ENCODE measurements around the gene TBX4. TPM values are rescaled to one million over a fixed set of nuclear protein-coding genes. Genes with fewer than 3 reads are reported as not detected.

The TBX4 gene
- total RNA-seq, 2 donors from 2014 or later, result not detected

- no peak overlapping the region for H3K27ac ChIP-seq
- H3K4me3 ChIP-seq, result no peak overlapping the region
- DNase-seq (ENCODE audit: low spot score), result no peak
- no peaks in the 10 kb centered on the region for H3K9me3 ChIP-seq
- no peaks in the 10 kb centered on the region for H3K36me3 ChIP-seq
- no peaks in the 10 kb centered on the region for H3K4me1 ChIP-seq
- TF ChIP-seq, protein P1, sequence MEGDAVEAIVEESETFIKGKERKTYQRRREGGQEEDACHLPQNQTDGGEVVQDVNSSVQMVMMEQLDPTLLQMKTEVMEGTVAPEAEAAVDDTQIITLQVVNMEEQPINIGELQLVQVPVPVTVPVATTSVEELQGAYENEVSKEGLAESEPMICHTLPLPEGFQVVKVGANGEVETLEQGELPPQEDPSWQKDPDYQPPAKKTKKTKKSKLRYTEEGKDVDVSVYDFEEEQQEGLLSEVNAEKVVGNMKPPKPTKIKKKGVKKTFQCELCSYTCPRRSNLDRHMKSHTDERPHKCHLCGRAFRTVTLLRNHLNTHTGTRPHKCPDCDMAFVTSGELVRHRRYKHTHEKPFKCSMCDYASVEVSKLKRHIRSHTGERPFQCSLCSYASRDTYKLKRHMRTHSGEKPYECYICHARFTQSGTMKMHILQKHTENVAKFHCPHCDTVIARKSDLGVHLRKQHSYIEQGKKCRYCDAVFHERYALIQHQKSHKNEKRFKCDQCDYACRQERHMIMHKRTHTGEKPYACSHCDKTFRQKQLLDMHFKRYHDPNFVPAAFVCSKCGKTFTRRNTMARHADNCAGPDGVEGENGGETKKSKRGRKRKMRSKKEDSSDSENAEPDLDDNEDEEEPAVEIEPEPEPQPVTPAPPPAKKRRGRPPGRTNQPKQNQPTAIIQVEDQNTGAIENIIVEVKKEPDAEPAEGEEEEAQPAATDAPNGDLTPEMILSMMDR (IDR thresholded peaks at IDR 0.05), result no peak
- H3K27me3 ChIP-seq, result no peaks in the 10 kb centered on the region
These were observed 46.1 kb downstream of the TBX4 start for GRCh38 chr17:61498042-61498994.

DNA sequence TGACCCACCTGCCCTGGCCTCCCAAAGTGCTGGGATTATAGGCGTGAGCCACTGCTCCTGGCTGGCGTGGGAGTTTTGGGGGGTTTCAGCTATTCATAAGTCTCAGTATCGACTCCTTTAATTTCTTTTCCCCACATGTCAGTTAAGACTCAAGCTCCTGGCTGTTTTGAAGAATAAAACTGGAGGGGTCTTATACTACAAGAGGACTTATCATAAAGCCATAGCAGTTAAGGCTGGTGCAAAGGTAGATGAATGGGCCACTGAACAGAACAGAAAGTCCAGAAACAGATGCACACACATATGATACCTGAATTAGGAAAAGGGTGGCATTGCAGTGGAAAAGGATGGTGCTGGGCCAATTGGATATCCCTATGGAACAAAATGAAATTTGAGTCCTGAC lies 47.4 kb downstream of the TBX4 start:
- Histone ChIP-seq H3K27ac (no peak overlapping the region), H3K4me1 (no peaks in the 10 kb centered on the region), H3K4me3 (no peak overlapping the region), H3K27me3 (no peaks in the 10 kb centered on the region), H3K36me3 (no peaks in the 10 kb centered on the region), H3K9me3 (no peaks in the 10 kb centered on the region)
- TF ChIP-seq, protein P1 (IDR thresholded peaks at IDR 0.05), result no peak
- no peak for DNase-seq (ENCODE audit: low spot score)

DNA sequence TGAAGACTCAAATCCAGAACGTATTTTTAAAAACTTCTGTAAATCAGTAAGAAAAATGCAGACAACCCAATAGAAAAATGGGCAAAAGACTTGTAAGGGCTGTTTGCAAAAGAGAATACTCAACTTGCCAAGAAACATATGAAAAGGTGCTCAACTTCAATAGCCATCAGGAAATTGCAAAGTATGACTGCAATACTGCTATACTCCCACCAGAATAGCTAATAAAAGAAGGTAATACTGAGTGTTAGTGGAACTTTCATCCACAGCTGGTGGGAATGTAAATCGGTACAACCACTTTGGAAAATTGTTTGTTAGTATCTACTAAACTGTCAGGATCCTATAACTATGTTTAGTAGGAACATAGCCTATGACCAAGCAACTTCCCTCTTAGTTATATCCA lies 48.1 kb downstream of the TBX4 start:
- Histone ChIP-seq H3K4me3 (no peak overlapping the region), H3K27ac (no peak overlapping the region), H3K36me3 (no peaks in the 10 kb centered on the region), H3K9me3 (no peaks in the 10 kb centered on the region), H3K4me1 (no peaks in the 10 kb centered on the region), H3K27me3 (no peaks in the 10 kb centered on the region)
- TF ChIP-seq, protein P1 (IDR thresholded peaks at IDR 0.05), result no peak
- no peak for DNase-seq (ENCODE audit: low spot score)

- Histone ChIP-seq H3K4me3 (no peak overlapping the region), H3K27ac (no peak overlapping the region), H3K9me3 (no peaks in the 10 kb centered on the region), H3K27me3 (no peaks in the 10 kb centered on the region), H3K4me1 (no peaks in the 10 kb centered on the region), H3K36me3 (no peaks in the 10 kb centered on the region)
- DNase-seq (ENCODE audit: low spot score), result no peak
- TF ChIP-seq, protein P1 (IDR thresholded peaks at IDR 0.05), result no peak
These were observed 50.1 kb downstream of the TBX4 start for GRCh38 chr17:61502292-61502691.

GRCh38 chr17:61503961-61504360 lies 51.7 kb downstream of the TBX4 start:
- TF ChIP-seq, protein P1 (IDR thresholded peaks at IDR 0.05), result no peak
- H3K27me3 ChIP-seq, result no peaks in the 10 kb centered on the region
- no peak overlapping the region for H3K27ac ChIP-seq
- H3K9me3 ChIP-seq, result no peaks in the 10 kb centered on the region
- H3K36me3 ChIP-seq, result no peaks in the 10 kb centered on the region
- no peak overlapping the region for H3K4me3 ChIP-seq
- no peaks in the 10 kb centered on the region for H3K4me1 ChIP-seq
- no peak for DNase-seq (ENCODE audit: low spot score)

All from right atrium auricular region (tissue), 2 donors.